ENCODE data around the gene RNU11. TPM values are rescaled to one million over a fixed set of nuclear protein-coding genes. Genes with fewer than 3 reads are reported as not detected.

The RNU11 gene
- total and polyA plus RNA-seq, 7 donors = not detected

DNA sequence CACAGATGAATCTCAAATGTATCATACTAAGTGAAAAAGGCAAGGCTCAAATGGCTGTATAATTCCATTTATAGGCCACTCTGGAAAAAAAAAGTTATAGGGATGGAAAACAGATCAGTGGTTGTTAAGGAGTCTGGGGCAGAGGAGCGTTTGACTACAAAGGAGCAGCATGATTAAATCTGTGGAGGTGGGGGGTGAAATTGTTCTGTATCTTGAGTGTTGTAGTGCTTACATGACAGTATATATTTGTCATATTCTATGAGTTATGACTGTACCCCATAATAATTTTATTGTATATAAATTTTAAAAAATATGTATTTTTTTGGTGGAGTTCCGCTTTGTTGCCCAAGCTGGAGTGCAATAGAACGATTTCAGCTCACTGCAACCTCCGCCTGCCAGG lies 15.8 kb upstream of the RNU11 start:
- intact Hi-C loops (cut with DNase I) = no loop called here
- ATAC-seq (no peak), DNase-seq (peak in 1 of 2 donors; percentile 6)
- TF ChIP-seq CTCF (IDR thresholded peaks at IDR 0.05) = no peak
- 91 to 95% (median 91%) methylated on average over 4 of the region's 4 CpGs for WGBS, 3 donors
- H3K9me3 ChIP-seq = no peaks in the 10 kb centered on the region
- no peak overlapping the region for H3K4me3 ChIP-seq
- no peaks in the 10 kb centered on the region for H3K4me1 ChIP-seq
- no peaks in the 10 kb centered on the region for H3K27me3 ChIP-seq (ENCODE audit: insufficient read depth in 3 of 3, low read length in 2 of 3)
- no peak overlapping the region for H3K27ac ChIP-seq
- H3K36me3 ChIP-seq (ENCODE audit: insufficient read depth in 1 of 2, low read depth in 1 of 2) = peaks cover 0 to 11% of the 10 kb centered on the region in 2 donors

- no peak overlapping the region for H3K27ac ChIP-seq
- ATAC-seq = no peak
- intact Hi-C loops (cut with DNase I) = loop anchor here in 1 of 2 donors (5.0 kb wide), 2 partner anchors 123 to 237 kb away; no protein-coding TSS in a partner anchor
- H3K27me3 ChIP-seq (ENCODE audit: insufficient read depth in 3 of 3, low read length in 2 of 3) = no peaks in the 10 kb centered on the region
- TF ChIP-seq CTCF (IDR thresholded peaks at IDR 0.05) = no peak
- no peak for DNase-seq
- H3K36me3 ChIP-seq (ENCODE audit: insufficient read depth in 1 of 2, low read depth in 1 of 2) = peaks cover 0 to 13% of the 10 kb centered on the region in 2 donors
- 89 to 97% (median 91%) methylated on average over 1 of the region's 1 CpG for WGBS, 3 donors
- peaks cover 26% of the 10 kb centered on the region for H3K4me1 ChIP-seq
- H3K4me3 ChIP-seq = no peak overlapping the region
- no peaks in the 10 kb centered on the region for H3K9me3 ChIP-seq
Measured at GRCh38 chr1:28640766-28641165, 7.6 kb upstream of the RNU11 start.

GRCh38 chr1:28642056-28642846 lies 6.1 kb upstream of the RNU11 start:
- peaks cover 37% of the 10 kb centered on the region for H3K4me1 ChIP-seq
- peaks cover 0 to 3% of the 10 kb centered on the region in 2 donors for H3K36me3 ChIP-seq (ENCODE audit: insufficient read depth in 1 of 2, low read depth in 1 of 2)
- 0% methylated on average over 26 of the region's 26 CpGs for WGBS, 3 donors
- DNase-seq = no peak
- no peaks in the 10 kb centered on the region for H3K27me3 ChIP-seq (ENCODE audit: insufficient read depth in 3 of 3, low read length in 2 of 3)
- intact Hi-C loops (cut with DNase I) = loop anchor here in 1 of 2 donors (2.0 to 5.0 kb wide), 3 partner anchors 95 to 235 kb away; partner anchors contain the start of gene YTHDF2
- peak overlapping the region; percentile 93 for H3K27ac ChIP-seq
- H3K4me3 ChIP-seq = peak overlapping the region; percentile 86
- peak; percentile 9 to 52 (median 27) for ATAC-seq
- no peak for TF ChIP-seq CTCF (IDR thresholded peaks at IDR 0.05)
- no peaks in the 10 kb centered on the region for H3K9me3 ChIP-seq

DNA sequence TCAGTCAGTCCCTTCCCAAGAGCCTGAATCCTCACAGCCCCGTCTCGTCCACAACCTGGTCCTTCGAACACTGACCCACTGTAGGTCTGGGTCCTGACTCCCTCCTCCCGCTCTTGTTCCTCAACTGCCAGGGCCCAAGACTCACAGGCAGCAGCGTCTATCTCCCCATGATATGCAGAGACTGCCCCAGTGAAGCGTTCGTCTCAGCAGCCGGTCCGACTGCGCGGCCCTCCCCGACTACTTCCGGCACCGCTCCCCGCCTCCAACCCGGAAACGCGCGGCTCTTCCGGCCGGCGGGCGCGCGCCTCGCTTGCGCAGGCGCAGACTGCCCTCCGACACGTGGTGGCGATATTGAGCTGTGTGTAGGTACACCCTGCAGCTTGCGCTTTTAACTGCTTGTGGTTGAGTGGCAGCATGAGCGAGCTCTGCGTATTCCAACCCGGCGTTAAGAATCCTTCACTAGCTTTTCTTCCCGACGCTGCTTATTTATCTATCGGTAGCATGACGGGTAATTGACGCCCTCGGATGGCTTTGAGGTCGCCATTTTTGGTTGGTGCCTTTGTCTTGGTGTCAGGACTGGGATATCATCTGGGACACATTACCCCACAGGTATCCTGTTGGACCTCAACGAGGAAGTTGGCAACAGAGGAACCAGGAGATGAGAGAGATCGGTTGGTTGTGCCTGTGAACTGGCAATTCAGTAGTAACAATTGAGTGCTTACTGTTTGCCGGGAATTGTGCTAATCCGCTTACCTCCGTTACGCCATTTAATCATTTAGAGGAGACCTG lies 5.4 kb upstream of the RNU11 start, which contains the start of gene TAF12:
TAF12 (minus strand) TSS at position 221 of the 789 bp plus-strand sequence. CDS start 20,986 bp downstream, outside the sequence.
- DNase-seq (peak; percentile 89 to 96), ATAC-seq (peak; percentile 92 to 95 (median 94))
- 0% methylated on average over 49 of the region's 49 CpGs for WGBS, 3 donors
- peak within 1 kb of the TSS; percentile 86 for H3K4me3 ChIP-seq
- peak within 1 kb of the TSS; percentile 93 for H3K27ac ChIP-seq
- H3K27me3 ChIP-seq (ENCODE audit: insufficient read depth in 3 of 3, low read length in 2 of 3) = no peaks in the 10 kb centered on the region
- H3K9me3 ChIP-seq = no peaks in the 10 kb centered on the region
- TF ChIP-seq CTCF (IDR thresholded peaks at IDR 0.05) = peak; percentile 22
- intact Hi-C loops (cut with DNase I) = loop anchor here in 1 of 2 donors (2.0 to 5.0 kb wide), 3 partner anchors 94 to 234 kb away; partner anchors contain the start of gene YTHDF2
- peaks cover 0 to 3% of the 10 kb centered on the region in 2 donors for H3K36me3 ChIP-seq (ENCODE audit: insufficient read depth in 1 of 2, low read depth in 1 of 2)
- H3K4me1 ChIP-seq = peaks cover 41% of the 10 kb centered on the region

Data from psoas muscle (tissue), 8 donors.